GM23248 (cell line): ENCODE results near the gene TBKBP1. TPM values are rescaled to one million over a fixed set of nuclear protein-coding genes. Genes with fewer than 3 reads are reported as not detected.

Experiments used
- DNase-seq: peaks from one replicate; pipeline ENCODE4 v3.0.0-alpha.2; 2015
- H2AFZ ChIP-seq: fragments of 200-600 bp; sonication (generic); 2 replicates; pipeline ENCODE4 v1.6.1; 2016; ENCODE audit warnings: antibody characterized with exemption
- H3F3A ChIP-seq: fragments of 200-600 bp; sonication (generic); 2 replicates; pipeline ENCODE4 v1.6.1; 2016; ENCODE audit warnings: mild to moderate bottlenecking, antibody characterized with exemption, mixed run types; ENCODE audit not compliant: insufficient read depth
- H3K27ac ChIP-seq: fragments of 200-600 bp; sonication (generic); 2 replicates; pipeline ENCODE4 v1.5.1; 2016; ENCODE audit warnings: mild to moderate bottlenecking
- H3K27me3 ChIP-seq: fragments of 200-600 bp; sonication (generic); replicated peaks from 2 replicates; pipeline ENCODE4 v1.6.1; 2016; ENCODE audit warnings: mild to moderate bottlenecking; ENCODE audit not compliant: insufficient read depth
- H3K36me3 ChIP-seq: fragments of 200-600 bp; sonication (generic); 2 replicates; pipeline ENCODE4 v1.6.1; 2016; ENCODE audit warnings: low read depth, mild to moderate bottlenecking
- H3K4me1 ChIP-seq: fragments of 200-600 bp; sonication (generic); 2 replicates; pipeline ENCODE4 v1.6.1; 2016; ENCODE audit warnings: mild to moderate bottlenecking; ENCODE audit not compliant: insufficient read depth
- H3K4me2 ChIP-seq: fragments of 200-600 bp; sonication (generic); one replicate; pipeline ENCODE4 v1.6.1; 2016; ENCODE audit warnings: mild to moderate bottlenecking; ENCODE audit not compliant: unreplicated experiment
- H3K4me3 ChIP-seq: fragments of 200-600 bp; sonication (generic); 2 replicates; pipeline ENCODE4 v1.5.1; 2016; ENCODE audit warnings: mild to moderate bottlenecking
- H3K79me2 ChIP-seq: fragments of 200-600 bp; sonication (generic); 2 replicates; pipeline ENCODE4 v1.6.1; 2016; ENCODE audit warnings: mild to moderate bottlenecking; ENCODE audit not compliant: insufficient read depth
- H3K9ac ChIP-seq: fragments of 200-600 bp; sonication (generic); 2 replicates; pipeline ENCODE4 v1.6.1; 2016; ENCODE audit warnings: mild to moderate bottlenecking
- H3K9me2 ChIP-seq: fragments of 200-600 bp; sonication (generic); 2 replicates; pipeline ENCODE4 v1.6.1; 2016; ENCODE audit warnings: mixed run types, mild to moderate bottlenecking, moderate library complexity; ENCODE audit not compliant: insufficient read depth
- H3K9me3 ChIP-seq: fragments of 200-600 bp; sonication (generic); one replicate; pipeline ENCODE4 v1.6.1; 2017; ENCODE audit warnings: low read depth
- H4K20me1 ChIP-seq: fragments of 200-600 bp; sonication (generic); 2 replicates; pipeline ENCODE4 v1.6.0; 2016; ENCODE audit not compliant: insufficient read depth
- EZH2 ChIP-seq: fragments of 200-600 bp; sonication (generic); IDR thresholded peaks from 2 replicates; pipeline ENCODE4 v1.6.1; 2018; ENCODE audit warnings: antibody characterized with exemption, mild to moderate bottlenecking; ENCODE audit not compliant: insufficient read depth, poor library complexity, severe bottlenecking
- EZH2phosphoT487 ChIP-seq: fragments of 200-600 bp; sonication (generic); IDR thresholded peaks from 2 replicates; pipeline ENCODE4 v1.6.1; 2018; ENCODE audit warnings: antibody characterized with exemption, moderate library complexity, mild to moderate bottlenecking, low read depth; ENCODE audit not compliant: insufficient read depth
- WGBS, 2 experiments: methylation state at CpG; one replicate each; pipeline ENCODE4 v1.1.6; 2015 to 2017; ENCODE audit warnings: low lambda C conversion rate in 2 of 2, low coverage in 1 of 2; ENCODE audit errors: missing lambda C conversion rate in 2 of 2; 5-methylcytosine and 5-hydroxymethylcytosine counted together
- in situ Hi-C: fragments of 300-500 bp; cut with MboI; formaldehyde crosslinking; loops from 2 replicates; pipeline ENCODE4 v1.15.0; 2020
- polyA plus RNA-seq: library from polyadenylated mRNA; unstranded; fragments of >200 nt; fragmentation: Nextera tagmentation; extraction: Ambion mirVana; gene quantifications from 2 replicates; pipeline ENCODE4 v1.2.1, GENCODE V29; 2016
- total RNA-seq: library from RNA; depleted of rRNA; stranded (reverse); fragments of >200 nt; shearing (Covaris generic); gene quantifications from 2 replicates; pipeline ENCODE4 v1.2.3, GENCODE V29; 2014

TBKBP1 gene
- total and polyA plus RNA-seq, 2 experiments from 2014 or later, result 1.1 to 12.3 TPM

DNA sequence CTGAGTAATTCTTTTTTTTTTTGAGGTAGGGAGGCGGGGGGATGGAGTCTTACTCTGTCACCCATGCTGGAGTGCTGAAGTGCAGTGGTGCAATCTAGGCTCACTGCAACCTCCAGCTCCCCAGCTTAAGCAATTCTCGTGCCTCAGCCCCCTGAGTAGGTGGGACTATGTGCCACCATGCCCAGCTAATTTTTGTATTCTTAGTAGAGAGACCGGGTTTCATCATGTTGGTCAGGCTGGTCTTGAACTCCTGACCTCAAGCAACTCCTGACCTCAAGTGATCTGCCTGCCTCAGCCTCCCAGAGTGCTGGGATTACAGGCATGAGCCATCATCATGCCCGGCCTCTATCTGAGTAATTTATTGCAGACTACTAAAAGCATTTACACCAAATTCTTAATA, 24.9 kb upstream of the TBKBP1 start:
- Histone ChIP-seq H3K4me3 (no peak overlapping the region), H3K9me2 (no peaks in the 10 kb centered on the region), H3K4me1 (no peaks in the 10 kb centered on the region), H3K27me3 (no peaks in the 10 kb centered on the region), H3K9ac (no peak overlapping the region), H3F3A (peaks cover 50% of the 10 kb centered on the region), H2AFZ (no peak overlapping the region), H4K20me1 (no peaks in the 10 kb centered on the region), H3K36me3 (peaks cover 94% of the 10 kb centered on the region), H3K4me2 (no peak overlapping the region), H3K9me3 (no peaks in the 10 kb centered on the region), H3K79me2 (peaks cover 90% of the 10 kb centered on the region), H3K27ac (no peak overlapping the region; the same call in 1 of the 2 replicates)
- 69 to 79% methylated on average over 4 of the region's 4 CpGs for WGBS, 2 experiments
- no peak for DNase-seq
- in situ Hi-C loops, result no loop called here
- no peak for TF ChIP-seq EZH2phosphoT487
- no peak for TF ChIP-seq EZH2

DNA sequence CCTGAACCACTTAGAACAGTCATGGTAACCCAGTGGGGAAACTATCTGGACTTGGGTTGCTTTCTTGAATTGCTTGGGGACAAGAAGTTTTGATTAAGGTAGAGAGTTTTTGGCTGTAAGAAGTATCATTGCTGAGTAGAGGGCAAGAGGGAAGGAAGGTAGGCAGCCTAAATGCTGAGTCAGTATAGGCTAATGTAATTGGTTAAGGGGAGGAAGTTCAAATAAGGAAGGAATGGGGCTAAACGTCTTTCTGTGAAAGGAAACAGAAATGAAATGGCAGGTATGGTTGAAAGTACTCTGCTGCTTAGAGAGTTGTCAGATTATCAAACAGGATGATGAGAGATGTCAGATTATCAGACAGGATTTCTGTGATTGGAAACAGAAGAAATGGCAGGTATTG, 23.9 kb upstream of the TBKBP1 start:
- no peaks in the 10 kb centered on the region for H3K9me3 ChIP-seq
- DNase-seq, result no peak
- H3K4me3 ChIP-seq, result no peak overlapping the region
- WGBS, 2 experiments, result 5 to 13% methylated on average over 1 of the region's 1 CpG
- in situ Hi-C loops, result no loop called here
- no peaks in the 10 kb centered on the region for H3K27me3 ChIP-seq
- no peak for TF ChIP-seq EZH2phosphoT487
- H3K9ac ChIP-seq, result no peak overlapping the region
- peaks cover 94% of the 10 kb centered on the region for H3K36me3 ChIP-seq
- H3K4me1 ChIP-seq, result no peaks in the 10 kb centered on the region
- no peak overlapping the region for H3K4me2 ChIP-seq
- no peaks in the 10 kb centered on the region for H3K9me2 ChIP-seq
- H2AFZ ChIP-seq, result no peak overlapping the region
- H4K20me1 ChIP-seq, result no peaks in the 10 kb centered on the region
- H3K79me2 ChIP-seq, result peaks cover 90% of the 10 kb centered on the region
- H3K27ac ChIP-seq, result no peak overlapping the region
- peaks cover 46% of the 10 kb centered on the region for H3F3A ChIP-seq

DNA sequence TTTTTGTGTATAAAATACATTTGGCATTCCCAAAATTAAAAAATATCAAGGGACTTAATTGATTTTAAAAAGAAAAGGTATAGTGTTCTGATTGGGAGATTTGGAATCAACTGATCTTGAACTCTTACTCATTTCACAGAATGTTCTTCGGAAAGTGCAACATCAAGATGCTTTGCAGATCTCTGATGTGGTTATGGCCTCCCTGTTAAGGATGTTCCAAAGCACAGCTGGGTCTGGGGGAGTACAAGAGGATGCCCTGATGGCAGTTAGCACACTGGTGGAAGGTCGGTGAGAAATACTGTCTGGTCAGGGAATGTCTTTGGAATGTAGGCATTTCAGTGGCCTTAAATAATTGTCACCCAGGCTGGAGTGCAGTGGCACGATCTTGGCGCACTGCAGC, 19.5 kb upstream of the TBKBP1 start:
- in situ Hi-C loops, result no loop called here
- TF ChIP-seq EZH2phosphoT487, result no peak
- Histone ChIP-seq H3K4me2 (no peak overlapping the region), H4K20me1 (no peaks in the 10 kb centered on the region), H3F3A (peaks cover 64% of the 10 kb centered on the region), H3K4me3 (no peak overlapping the region), H3K36me3 (peaks cover 97% of the 10 kb centered on the region), H3K27ac (no peak overlapping the region), H3K9me3 (no peaks in the 10 kb centered on the region), H3K27me3 (no peaks in the 10 kb centered on the region), H2AFZ (no peak overlapping the region), H3K9me2 (no peaks in the 10 kb centered on the region), H3K9ac (no peak overlapping the region), H3K79me2 (peaks cover 87% of the 10 kb centered on the region), H3K4me1 (no peaks in the 10 kb centered on the region)
- no peak for DNase-seq
- 97 to 100% methylated on average over 4 of the region's 4 CpGs for WGBS, 2 experiments

DNA sequence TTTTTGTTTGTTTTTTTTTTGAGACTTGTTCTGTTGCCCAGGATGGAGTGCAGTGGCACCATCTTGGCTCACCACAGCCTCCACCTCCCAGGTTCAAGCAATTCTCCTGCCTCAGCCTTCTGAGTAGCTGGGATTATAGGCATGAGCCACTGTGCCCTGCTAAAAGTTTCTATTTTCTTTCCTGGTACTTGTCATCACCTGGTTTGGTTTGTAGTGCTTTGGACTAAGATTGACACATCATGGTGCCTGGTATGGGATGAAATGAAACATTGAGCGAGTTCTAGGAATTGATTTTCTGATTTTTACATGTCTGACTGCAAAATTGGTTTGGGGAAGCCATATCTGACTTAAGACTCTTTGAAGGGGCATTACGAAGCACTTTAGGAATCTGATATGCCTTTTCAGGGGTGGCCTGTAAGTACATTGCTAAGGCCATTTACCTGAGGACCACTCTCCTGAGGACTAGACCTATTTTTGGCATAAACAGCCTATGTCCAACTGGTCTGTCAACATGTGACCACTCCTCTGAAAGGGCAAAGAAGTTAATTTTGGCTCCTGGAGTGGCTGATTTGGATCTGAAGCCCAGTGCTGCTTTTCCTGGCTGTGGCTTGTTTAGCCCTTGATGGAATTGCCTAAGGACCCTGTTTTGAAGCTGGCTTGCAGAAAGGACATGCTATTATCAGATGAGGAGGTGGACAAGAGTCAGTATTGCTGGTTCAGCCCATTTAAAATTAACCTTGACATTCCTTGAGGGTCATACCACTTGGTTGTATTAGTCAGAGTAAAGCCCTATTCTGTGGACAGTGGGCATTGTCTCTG, 18.4 kb upstream of the TBKBP1 start:
- Histone ChIP-seq H3K9ac (no peak overlapping the region), H3K9me2 (no peaks in the 10 kb centered on the region), H3K4me3 (no peak overlapping the region), H4K20me1 (no peaks in the 10 kb centered on the region), H3K9me3 (no peaks in the 10 kb centered on the region), H3K4me2 (no peak overlapping the region), H3K4me1 (no peaks in the 10 kb centered on the region), H3K27me3 (no peaks in the 10 kb centered on the region), H3K36me3 (peaks cover 95% of the 10 kb centered on the region), H2AFZ (no peak overlapping the region), H3K27ac (no peak overlapping the region), H3K79me2 (peaks cover 87% of the 10 kb centered on the region), H3F3A (peaks cover 69% of the 10 kb centered on the region)
- WGBS, 2 experiments, result 97 to 100% methylated on average over 2 of the region's 2 CpGs
- TF ChIP-seq EZH2, result no peak
- TF ChIP-seq EZH2phosphoT487, result no peak
- in situ Hi-C loops, result no loop called here
- no peak for DNase-seq

DNA sequence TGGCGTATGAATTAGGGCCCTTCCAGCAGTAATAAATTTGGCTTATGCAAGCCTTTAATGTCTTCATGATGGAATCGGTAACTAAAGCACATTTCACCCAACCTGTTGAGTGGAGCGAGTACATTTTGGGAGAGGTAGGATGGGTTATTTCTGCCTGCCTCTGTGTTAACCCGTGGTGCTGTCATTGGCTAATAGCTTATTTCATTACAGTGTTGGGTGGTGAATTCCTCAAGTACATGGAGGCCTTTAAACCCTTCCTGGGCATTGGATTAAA, 17.8 kb upstream of the TBKBP1 start:
- H3K27me3 ChIP-seq, result no peaks in the 10 kb centered on the region
- H3K27ac ChIP-seq, result no peak overlapping the region
- no peak overlapping the region for H2AFZ ChIP-seq
- no peaks in the 10 kb centered on the region for H4K20me1 ChIP-seq
- H3K9ac ChIP-seq, result no peak overlapping the region
- no peak for TF ChIP-seq EZH2phosphoT487
- TF ChIP-seq EZH2, result no peak
- H3K4me1 ChIP-seq, result no peaks in the 10 kb centered on the region
- DNase-seq, result no peak
- H3K4me3 ChIP-seq, result no peak overlapping the region
- 84 to 85% methylated on average over 4 of the region's 4 CpGs for WGBS, 2 experiments
- in situ Hi-C loops, result no loop called here
- peaks cover 74% of the 10 kb centered on the region for H3F3A ChIP-seq
- no peaks in the 10 kb centered on the region for H3K9me3 ChIP-seq
- no peaks in the 10 kb centered on the region for H3K9me2 ChIP-seq
- peaks cover 93% of the 10 kb centered on the region for H3K36me3 ChIP-seq
- no peak overlapping the region for H3K4me2 ChIP-seq
- peaks cover 84% of the 10 kb centered on the region for H3K79me2 ChIP-seq
